Measurements from ENCODE around the gene PTGIS. TPM values are rescaled to one million over a fixed set of nuclear protein-coding genes. Genes with fewer than 3 reads are reported as not detected.

The PTGIS gene
- total RNA-seq, 1 experiment from 2014 or later: 20.0 TPM

GRCh38 chr20:49561256-49561655, 6.7 kb downstream of the PTGIS start:
- Histone ChIP-seq H2BK15ac (ENCODE audit: low read depth, low read length) (no peak overlapping the region), H3K79me1 (ENCODE audit: insufficient read depth, low read depth, low read length, poor library complexity, severe bottlenecking) (no peaks in the 10 kb centered on the region), H3K79me2 (ENCODE audit: insufficient read depth, low read length) (no peaks in the 10 kb centered on the region; the same call in 1 of the 2 replicates), H3K14ac (ENCODE audit: insufficient read depth, low read length) (no peak overlapping the region), H3K56ac (ENCODE audit: insufficient read length, low read depth, low read length) (no peak overlapping the region), H2BK5ac (ENCODE audit: insufficient read length, low read length) (no peak overlapping the region), H4K20me1 (ENCODE audit: control insufficient read depth, insufficient read depth, insufficient read length) (no peaks in the 10 kb centered on the region), H4K8ac (replicated peaks; ENCODE audit: insufficient read length, low read depth, low read length) (no peak overlapping the region), H3K23me2 (ENCODE audit: insufficient read length, low read depth, low read length, poor library complexity, severe bottlenecking) (no peaks in the 10 kb centered on the region), H3K4ac (ENCODE audit: low read depth, low read length) (no peak overlapping the region), H3K4me2 (ENCODE audit: insufficient read depth, insufficient read length, low read length) (no peak overlapping the region), H3K9ac (ENCODE audit: extremely low read depth, insufficient read length, low read length) (no peak overlapping the region), H2BK20ac (ENCODE audit: low read depth, low read length, poor library complexity, severe bottlenecking) (no peak overlapping the region), H3T11ph (ENCODE audit: low read length) (no peak overlapping the region), H3K23ac (ENCODE audit: insufficient read length, low read depth, low read length) (no peak overlapping the region), H3K9me3 (ENCODE audit: control insufficient read depth, low read depth, low read length) (no peaks in the 10 kb centered on the region), H3K18ac (ENCODE audit: insufficient read length, low read depth, low read length) (no peak overlapping the region), H2AK5ac (ENCODE audit: insufficient read length, low read length) (no peak overlapping the region), H2BK120ac (ENCODE audit: low read depth, low read length, poor library complexity, severe bottlenecking) (no peak overlapping the region), H3K4me1 (ENCODE audit: insufficient read depth, low read length) (peaks cover 2% of the 10 kb centered on the region; the same call in 1 of the 2 replicates), H4K91ac (ENCODE audit: insufficient read length, low read depth, low read length) (no peak overlapping the region), H2AFZ (ENCODE audit: low read length) (no peak overlapping the region), H3K27me3 (ENCODE audit: insufficient read depth, low read length) (no peaks in the 10 kb centered on the region), H4K5ac (ENCODE audit: insufficient read length, low read depth, low read length) (no peak overlapping the region), H2BK12ac (ENCODE audit: insufficient read length, low read depth, low read length) (no peak overlapping the region), H3K27ac (ENCODE audit: insufficient read length, low read depth, low read length) (peak overlapping the region; percentile 3)
- peaks cover 5 to 30% (median 13%) of the 10 kb centered on the region in 3 experiments for H3K36me3 Mint-ChIP-seq (ENCODE audit: insufficient read depth in 1 of 3, low read depth in 3 of 3)
- H3K4me1 Mint-ChIP-seq: peaks cover 11 to 33% of the 10 kb centered on the region in 2 experiments
- no peak for DNase-seq
- TF ChIP-seq, protein P1, sequence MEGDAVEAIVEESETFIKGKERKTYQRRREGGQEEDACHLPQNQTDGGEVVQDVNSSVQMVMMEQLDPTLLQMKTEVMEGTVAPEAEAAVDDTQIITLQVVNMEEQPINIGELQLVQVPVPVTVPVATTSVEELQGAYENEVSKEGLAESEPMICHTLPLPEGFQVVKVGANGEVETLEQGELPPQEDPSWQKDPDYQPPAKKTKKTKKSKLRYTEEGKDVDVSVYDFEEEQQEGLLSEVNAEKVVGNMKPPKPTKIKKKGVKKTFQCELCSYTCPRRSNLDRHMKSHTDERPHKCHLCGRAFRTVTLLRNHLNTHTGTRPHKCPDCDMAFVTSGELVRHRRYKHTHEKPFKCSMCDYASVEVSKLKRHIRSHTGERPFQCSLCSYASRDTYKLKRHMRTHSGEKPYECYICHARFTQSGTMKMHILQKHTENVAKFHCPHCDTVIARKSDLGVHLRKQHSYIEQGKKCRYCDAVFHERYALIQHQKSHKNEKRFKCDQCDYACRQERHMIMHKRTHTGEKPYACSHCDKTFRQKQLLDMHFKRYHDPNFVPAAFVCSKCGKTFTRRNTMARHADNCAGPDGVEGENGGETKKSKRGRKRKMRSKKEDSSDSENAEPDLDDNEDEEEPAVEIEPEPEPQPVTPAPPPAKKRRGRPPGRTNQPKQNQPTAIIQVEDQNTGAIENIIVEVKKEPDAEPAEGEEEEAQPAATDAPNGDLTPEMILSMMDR (conservative IDR thresholded peaks at IDR 0.05): no peak
- no CpG with 5 or more reads among the region's 4 CpGs for WGBS (ENCODE audit: extremely low coverage, insufficient read length, low lambda C conversion rate)
- H3K9me3 Mint-ChIP-seq: peaks cover 1 to 8% of the 10 kb centered on the region in 2 experiments; a peak in 3 of 5 replicates
- no peaks in the 10 kb centered on the region for H3K27me3 Mint-ChIP-seq (ENCODE audit: low read depth)
- no peak overlapping the region for H3K4me3 Mint-ChIP-seq
- H3K27ac Mint-ChIP-seq: peak overlapping the region in 2 of 3 experiments; percentile 44 to 64; a peak in 1 of 7 replicates

Data from H9 (cell line).